ENCODE data around the gene SOST.
A peak's percentile ranks its signal among the peaks of the same experiment; 100 is the strongest.

The SOST gene

GRCh38 chr17:43789482-43789881 is 30.9 kb upstream of the SOST start:
- Histone ChIP-seq H3K27ac (ENCODE audit: low read length) (no peak overlapping the region), H3K4me3 (ENCODE audit: low read length in 2 of 2) (no peak overlapping the region), H3K36me3 (ENCODE audit: control insufficient read depth in 2 of 2, insufficient read depth in 2 of 2, low read length in 2 of 2) (no peaks in the 10 kb centered on the region), H3K4me1 (ENCODE audit: control insufficient read depth, insufficient read depth, low read length) (no peaks in the 10 kb centered on the region), H3K9ac (ENCODE audit: low read length in 2 of 2) (no peak overlapping the region), H3K27me3 (ENCODE audit: control insufficient read depth in 1 of 2, insufficient read depth in 2 of 2, low read length in 2 of 2) (no peaks in the 10 kb centered on the region), H3K9me3 (ENCODE audit: control insufficient read depth in 2 of 2, low read length in 2 of 2) (no peaks in the 10 kb centered on the region)

- no peak overlapping the region for H3K9ac ChIP-seq (ENCODE audit: low read length in 2 of 2)
- H3K4me1 ChIP-seq (ENCODE audit: control insufficient read depth, insufficient read depth, low read length): no peaks in the 10 kb centered on the region
- no peaks in the 10 kb centered on the region for H3K9me3 ChIP-seq (ENCODE audit: control insufficient read depth in 2 of 2, low read length in 2 of 2)
- H3K36me3 ChIP-seq (ENCODE audit: control insufficient read depth in 2 of 2, insufficient read depth in 2 of 2, low read length in 2 of 2): no peaks in the 10 kb centered on the region
- no peak overlapping the region for H3K27ac ChIP-seq (ENCODE audit: low read length)
- no peak overlapping the region for H3K4me3 ChIP-seq (ENCODE audit: low read length in 2 of 2)
- no peaks in the 10 kb centered on the region for H3K27me3 ChIP-seq (ENCODE audit: control insufficient read depth in 1 of 2, insufficient read depth in 2 of 2, low read length in 2 of 2)
Measured at GRCh38 chr17:43788540-43788939, 29.9 kb upstream of the SOST start.

- Histone ChIP-seq H3K27me3 (ENCODE audit: control insufficient read depth in 1 of 2, insufficient read depth in 2 of 2, low read length in 2 of 2) (no peaks in the 10 kb centered on the region), H3K9ac (ENCODE audit: low read length in 2 of 2) (no peak overlapping the region), H3K9me3 (ENCODE audit: control insufficient read depth in 2 of 2, low read length in 2 of 2) (no peaks in the 10 kb centered on the region), H3K4me3 (ENCODE audit: low read length in 2 of 2) (no peak overlapping the region), H3K27ac (ENCODE audit: low read length) (no peak overlapping the region), H3K36me3 (ENCODE audit: control insufficient read depth in 2 of 2, insufficient read depth in 2 of 2, low read length in 2 of 2) (no peaks in the 10 kb centered on the region), H3K4me1 (ENCODE audit: control insufficient read depth, insufficient read depth, low read length) (no peaks in the 10 kb centered on the region)
Measured at GRCh38 chr17:43787728-43788127, 29.1 kb upstream of the SOST start.

- no peak overlapping the region for H3K27ac ChIP-seq (ENCODE audit: low read length)
- no peak overlapping the region for H3K4me3 ChIP-seq (ENCODE audit: low read length in 2 of 2)
- H3K9ac ChIP-seq (ENCODE audit: low read length in 2 of 2): no peak overlapping the region
- H3K4me1 ChIP-seq (ENCODE audit: control insufficient read depth, insufficient read depth, low read length): peaks cover 2% of the 10 kb centered on the region
- H3K9me3 ChIP-seq (ENCODE audit: control insufficient read depth in 2 of 2, low read length in 2 of 2): no peaks in the 10 kb centered on the region
- H3K36me3 ChIP-seq (ENCODE audit: control insufficient read depth in 2 of 2, insufficient read depth in 2 of 2, low read length in 2 of 2): no peaks in the 10 kb centered on the region
- no peaks in the 10 kb centered on the region for H3K27me3 ChIP-seq (ENCODE audit: control insufficient read depth in 1 of 2, insufficient read depth in 2 of 2, low read length in 2 of 2)
Measured at GRCh38 chr17:43784628-43785101, 26.1 kb upstream of the SOST start.

- Histone ChIP-seq H3K4me3 (ENCODE audit: low read length in 2 of 2) (no peak overlapping the region), H3K4me1 (ENCODE audit: control insufficient read depth, insufficient read depth, low read length) (peaks cover 8% of the 10 kb centered on the region), H3K27ac (ENCODE audit: low read length) (no peak overlapping the region), H3K9ac (ENCODE audit: low read length in 2 of 2) (no peak overlapping the region), H3K36me3 (ENCODE audit: control insufficient read depth in 2 of 2, insufficient read depth in 2 of 2, low read length in 2 of 2) (no peaks in the 10 kb centered on the region), H3K9me3 (ENCODE audit: control insufficient read depth in 2 of 2, low read length in 2 of 2) (no peaks in the 10 kb centered on the region), H3K27me3 (ENCODE audit: control insufficient read depth in 1 of 2, insufficient read depth in 2 of 2, low read length in 2 of 2) (no peaks in the 10 kb centered on the region)
Measured at GRCh38 chr17:43784068-43784467, 25.5 kb upstream of the SOST start.

- Histone ChIP-seq H3K4me1 (ENCODE audit: control insufficient read depth, insufficient read depth, low read length) (peaks cover 8% of the 10 kb centered on the region), H3K9ac (ENCODE audit: low read length in 2 of 2) (no peak overlapping the region), H3K4me3 (ENCODE audit: low read length in 2 of 2) (no peak overlapping the region), H3K27ac (ENCODE audit: low read length) (no peak overlapping the region), H3K36me3 (ENCODE audit: control insufficient read depth in 2 of 2, insufficient read depth in 2 of 2, low read length in 2 of 2) (no peaks in the 10 kb centered on the region), H3K9me3 (ENCODE audit: control insufficient read depth in 2 of 2, low read length in 2 of 2) (no peaks in the 10 kb centered on the region), H3K27me3 (ENCODE audit: control insufficient read depth in 1 of 2, insufficient read depth in 2 of 2, low read length in 2 of 2) (no peaks in the 10 kb centered on the region)
Measured at GRCh38 chr17:43782913-43783680, 24.5 kb upstream of the SOST start.

GRCh38 chr17:43780135-43780534 is 21.5 kb upstream of the SOST start, which contains the start of gene CFAP97D1:
Gene CFAP97D1 (plus strand): TSS chr17:43780435. CDS start chr17:43780463, 28 bp downstream.
- H3K9me3 ChIP-seq (ENCODE audit: control insufficient read depth in 2 of 2, low read length in 2 of 2): no peaks in the 10 kb centered on the region
- H3K36me3 ChIP-seq (ENCODE audit: control insufficient read depth in 2 of 2, insufficient read depth in 2 of 2, low read length in 2 of 2): peaks cover 0 to 2% of the 10 kb centered on the region in 2 donors
- H3K27me3 ChIP-seq (ENCODE audit: control insufficient read depth in 1 of 2, insufficient read depth in 2 of 2, low read length in 2 of 2): no peaks in the 10 kb centered on the region
- H3K4me1 ChIP-seq (ENCODE audit: control insufficient read depth, insufficient read depth, low read length): peaks cover 24% of the 10 kb centered on the region
- H3K9ac ChIP-seq (ENCODE audit: low read length in 2 of 2): peak within 1 kb of the TSS; percentile 78 to 80
- H3K4me3 ChIP-seq (ENCODE audit: low read length in 2 of 2): peak within 1 kb of the TSS; percentile 58 to 84
- peak within 1 kb of the TSS; percentile 58 for H3K27ac ChIP-seq (ENCODE audit: low read length)

- Histone ChIP-seq H3K9me3 (ENCODE audit: control insufficient read depth in 2 of 2, low read length in 2 of 2) (no peaks in the 10 kb centered on the region), H3K9ac (ENCODE audit: low read length in 2 of 2) (peak overlapping the region; percentile 78 to 80), H3K4me1 (ENCODE audit: control insufficient read depth, insufficient read depth, low read length) (peaks cover 24% of the 10 kb centered on the region), H3K27ac (ENCODE audit: low read length) (peak overlapping the region; percentile 58), H3K36me3 (ENCODE audit: control insufficient read depth in 2 of 2, insufficient read depth in 2 of 2, low read length in 2 of 2) (peaks cover 3 to 7% of the 10 kb centered on the region in 2 donors), H3K27me3 (ENCODE audit: control insufficient read depth in 1 of 2, insufficient read depth in 2 of 2, low read length in 2 of 2) (no peaks in the 10 kb centered on the region), H3K4me3 (ENCODE audit: low read length in 2 of 2) (peak overlapping the region; percentile 58 to 84)
Measured at GRCh38 chr17:43779145-43780125, 20.8 kb upstream of the SOST start.

GRCh38 chr17:43778337-43779144 is 19.9 kb upstream of the SOST start, which contains the start of gene DUSP3:
Gene DUSP3 (minus strand): TSS chr17:43778977. CDS start chr17:43778924, 53 bp downstream.
- Histone ChIP-seq H3K9ac (ENCODE audit: low read length in 2 of 2) (peak within 1 kb of the TSS; percentile 93 to 98), H3K27ac (ENCODE audit: low read length) (peak within 1 kb of the TSS; percentile 99), H3K4me1 (ENCODE audit: control insufficient read depth, insufficient read depth, low read length) (peaks cover 24% of the 10 kb centered on the region), H3K36me3 (ENCODE audit: control insufficient read depth in 2 of 2, insufficient read depth in 2 of 2, low read length in 2 of 2) (peaks cover 7 to 13% of the 10 kb centered on the region in 2 donors), H3K4me3 (ENCODE audit: low read length in 2 of 2) (peak within 1 kb of the TSS; percentile 73 to 84), H3K9me3 (ENCODE audit: control insufficient read depth in 2 of 2, low read length in 2 of 2) (no peaks in the 10 kb centered on the region), H3K27me3 (ENCODE audit: control insufficient read depth in 1 of 2, insufficient read depth in 2 of 2, low read length in 2 of 2) (no peaks in the 10 kb centered on the region)

Measured in stomach smooth muscle (tissue), 2 donors.